Erythroblast (primary cell): Measurements from ENCODE around the gene SCUBE2.

Source experiments
- GATA1 ChIP-seq: IDR thresholded peaks from 2 replicates; pipeline ENCODE4 v1.6.1; 2011; ENCODE audit warnings: low read depth, mild to moderate bottlenecking, control low read depth, low read length, moderate library complexity
- POLR2A ChIP-seq: IDR thresholded peaks from 2 replicates; pipeline ENCODE4 v1.6.1; 2011; ENCODE audit warnings: mild to moderate bottlenecking, low read length

DNA sequence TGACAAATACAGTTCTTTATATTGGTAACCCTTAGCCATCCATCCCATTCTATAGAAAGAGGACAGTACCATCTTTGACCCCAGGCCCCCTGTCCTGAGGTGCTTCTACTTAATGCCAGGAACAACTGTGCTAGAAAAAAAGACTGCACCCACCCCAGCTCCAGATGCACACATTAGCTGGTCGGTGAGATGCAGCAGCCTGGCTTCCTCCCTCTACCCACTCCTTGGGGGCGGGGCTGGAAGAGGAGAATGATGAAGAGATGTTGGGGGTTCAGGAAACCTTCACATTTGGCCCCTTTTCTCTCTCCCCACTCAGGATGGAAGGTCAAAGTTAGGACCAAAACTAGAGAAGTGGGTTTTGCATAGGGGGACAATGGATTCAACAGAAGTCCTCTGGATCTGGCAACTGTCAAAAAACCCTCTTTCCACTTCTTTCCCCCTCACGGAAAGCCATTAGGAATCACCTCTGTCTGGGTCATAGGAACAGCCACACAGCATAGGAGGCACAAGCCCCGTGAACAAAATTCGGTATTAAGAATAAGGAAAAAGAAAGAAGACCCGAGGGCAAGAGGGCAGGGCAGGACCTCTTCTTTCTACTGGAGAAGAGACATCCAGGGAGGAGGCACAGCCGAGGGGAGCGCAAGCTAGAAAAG is 88.4 kb downstream of the SCUBE2 start:
- TF ChIP-seq POLR2A = no peak
- no peak for TF ChIP-seq GATA1
